ENCODE results near the gene FNDC5. TPM values are rescaled to one million over a fixed set of nuclear protein-coding genes. Genes with fewer than 3 reads are reported as not detected.

FNDC5 gene
- total and polyA plus RNA-seq, 10 of the 15 experiments (the other 5 are each of a cell fraction or from before 2014, with no cell fraction given), result 0.01 to 0.29 (median 0.19) TPM; not detected in 4

DNA sequence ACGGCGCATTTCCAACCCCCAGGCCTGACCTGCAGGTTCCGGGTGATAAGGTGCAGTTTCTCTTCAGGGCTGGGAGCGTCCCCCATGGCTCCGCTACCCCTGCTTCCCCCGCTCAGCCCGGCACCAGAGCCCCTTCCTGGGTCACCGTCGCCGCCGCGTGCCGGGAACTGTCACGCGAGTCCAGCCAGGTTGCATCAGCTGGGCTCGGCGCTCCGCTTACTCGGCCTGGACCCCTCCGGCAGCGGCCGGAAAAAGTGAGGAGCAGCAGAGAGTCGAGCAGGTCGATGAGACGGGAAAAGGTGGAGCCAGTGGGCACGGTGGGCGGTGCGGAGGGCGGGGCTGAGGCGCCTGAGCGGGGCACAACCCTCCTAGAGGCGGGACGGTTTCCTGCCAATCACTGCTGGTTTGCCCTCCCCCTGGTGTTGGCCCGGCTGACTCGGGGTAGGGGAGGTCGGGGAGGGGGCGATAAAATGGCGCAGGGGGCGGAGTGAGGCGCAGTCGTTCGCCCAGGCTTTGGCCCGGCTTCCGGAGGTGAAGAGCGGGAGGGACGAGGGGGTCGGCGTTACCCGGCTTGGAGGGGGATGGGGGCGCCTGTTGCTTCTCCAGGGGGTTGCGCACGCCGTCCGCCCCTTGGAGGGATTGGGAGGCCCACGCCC lies 53.4 kb downstream of the FNDC5 start, which contains the start of the genes S100PBP and YARS1 (continued):
- TF ChIP-seq CBX3 (IDR thresholded peaks at IDR 0.05; ENCODE audit: borderline replicate concordance, low read depth), result no peak
- peak; percentile 95 for TF ChIP-seq PML (IDR thresholded peaks at IDR 0.05; ENCODE audit: low read length)
- peak; percentile 67; the same call in 1 of the 2 replicates for TF ChIP-seq CBFB (IDR thresholded peaks at IDR 0.05; ENCODE audit: low read depth)
- no peak for TF ChIP-seq WRNIP1 (IDR thresholded peaks at IDR 0.05; ENCODE audit: borderline replicate concordance, low read depth, low read length)
- TF ChIP-seq, protein P1, sequence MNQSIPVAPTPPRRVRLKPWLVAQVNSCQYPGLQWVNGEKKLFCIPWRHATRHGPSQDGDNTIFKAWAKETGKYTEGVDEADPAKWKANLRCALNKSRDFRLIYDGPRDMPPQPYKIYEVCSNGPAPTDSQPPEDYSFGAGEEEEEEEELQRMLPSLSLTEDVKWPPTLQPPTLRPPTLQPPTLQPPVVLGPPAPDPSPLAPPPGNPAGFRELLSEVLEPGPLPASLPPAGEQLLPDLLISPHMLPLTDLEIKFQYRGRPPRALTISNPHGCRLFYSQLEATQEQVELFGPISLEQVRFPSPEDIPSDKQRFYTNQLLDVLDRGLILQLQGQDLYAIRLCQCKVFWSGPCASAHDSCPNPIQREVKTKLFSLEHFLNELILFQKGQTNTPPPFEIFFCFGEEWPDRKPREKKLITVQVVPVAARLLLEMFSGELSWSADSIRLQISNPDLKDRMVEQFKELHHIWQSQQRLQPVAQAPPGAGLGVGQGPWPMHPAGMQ (IDR thresholded peaks at IDR 0.05; ENCODE audit: borderline replicate concordance), result no peak
- TF ChIP-seq SMAD1 (IDR thresholded peaks at IDR 0.05; ENCODE audit: low read depth, partially characterized antibody), result no peak
- peak; percentile 86 for TF ChIP-seq CREB1 (IDR thresholded peaks at IDR 0.05; ENCODE audit: low read depth)
- TF ChIP-seq NFXL1 (IDR thresholded peaks at IDR 0.05; ENCODE audit: borderline replicate concordance), result no peak
- TF ChIP-seq, protein P2, sequence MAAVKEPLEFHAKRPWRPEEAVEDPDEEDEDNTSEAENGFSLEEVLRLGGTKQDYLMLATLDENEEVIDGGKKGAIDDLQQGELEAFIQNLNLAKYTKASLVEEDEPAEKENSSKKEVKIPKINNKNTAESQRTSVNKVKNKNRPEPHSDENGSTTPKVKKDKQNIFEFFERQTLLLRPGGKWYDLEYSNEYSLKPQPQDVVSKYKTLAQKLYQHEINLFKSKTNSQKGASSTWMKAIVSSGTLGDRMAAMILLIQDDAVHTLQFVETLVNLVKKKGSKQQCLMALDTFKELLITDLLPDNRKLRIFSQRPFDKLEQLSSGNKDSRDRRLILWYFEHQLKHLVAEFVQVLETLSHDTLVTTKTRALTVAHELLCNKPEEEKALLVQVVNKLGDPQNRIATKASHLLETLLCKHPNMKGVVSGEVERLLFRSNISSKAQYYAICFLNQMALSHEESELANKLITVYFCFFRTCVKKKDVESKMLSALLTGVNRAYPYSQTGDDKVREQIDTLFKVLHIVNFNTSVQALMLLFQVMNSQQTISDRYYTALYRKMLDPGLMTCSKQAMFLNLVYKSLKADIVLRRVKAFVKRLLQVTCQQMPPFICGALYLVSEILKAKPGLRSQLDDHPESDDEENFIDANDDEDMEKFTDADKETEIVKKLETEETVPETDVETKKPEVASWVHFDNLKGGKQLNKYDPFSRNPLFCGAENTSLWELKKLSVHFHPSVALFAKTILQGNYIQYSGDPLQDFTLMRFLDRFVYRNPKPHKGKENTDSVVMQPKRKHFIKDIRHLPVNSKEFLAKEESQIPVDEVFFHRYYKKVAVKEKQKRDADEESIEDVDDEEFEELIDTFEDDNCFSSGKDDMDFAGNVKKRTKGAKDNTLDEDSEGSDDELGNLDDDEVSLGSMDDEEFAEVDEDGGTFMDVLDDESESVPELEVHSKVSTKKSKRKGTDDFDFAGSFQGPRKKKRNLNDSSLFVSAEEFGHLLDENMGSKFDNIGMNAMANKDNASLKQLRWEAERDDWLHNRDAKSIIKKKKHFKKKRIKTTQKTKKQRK (IDR thresholded peaks at IDR 0.05; ENCODE audit: low read depth, low read length), result peak; percentile 69; the same call in 1 of the 2 replicates
- peak; percentile 56; the same call in 1 of the 2 replicates for TF ChIP-seq JUND (IDR thresholded peaks at IDR 0.05; ENCODE audit: low read depth, low read length)
- TF ChIP-seq NFIC (IDR thresholded peaks at IDR 0.05; ENCODE audit: low read depth, low read length), result no peak
- peak; percentile 68; the same call in 1 of the 2 replicates for TF ChIP-seq FOXM1 (IDR thresholded peaks at IDR 0.05; ENCODE audit: low read depth, low read length)
- peak; percentile 90 for TF ChIP-seq YY1 (IDR thresholded peaks at IDR 0.05; ENCODE audit: low read depth, low read length)
- TF ChIP-seq BACH1 (IDR thresholded peaks at IDR 0.05; ENCODE audit: borderline replicate concordance), result peak; percentile 80
- TF ChIP-seq, protein P3, sequence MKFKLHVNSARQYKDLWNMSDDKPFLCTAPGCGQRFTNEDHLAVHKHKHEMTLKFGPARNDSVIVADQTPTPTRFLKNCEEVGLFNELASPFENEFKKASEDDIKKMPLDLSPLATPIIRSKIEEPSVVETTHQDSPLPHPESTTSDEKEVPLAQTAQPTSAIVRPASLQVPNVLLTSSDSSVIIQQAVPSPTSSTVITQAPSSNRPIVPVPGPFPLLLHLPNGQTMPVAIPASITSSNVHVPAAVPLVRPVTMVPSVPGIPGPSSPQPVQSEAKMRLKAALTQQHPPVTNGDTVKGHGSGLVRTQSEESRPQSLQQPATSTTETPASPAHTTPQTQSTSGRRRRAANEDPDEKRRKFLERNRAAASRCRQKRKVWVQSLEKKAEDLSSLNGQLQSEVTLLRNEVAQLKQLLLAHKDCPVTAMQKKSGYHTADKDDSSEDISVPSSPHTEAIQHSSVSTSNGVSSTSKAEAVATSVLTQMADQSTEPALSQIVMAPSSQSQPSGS (IDR thresholded peaks at IDR 0.05; ENCODE audit: low read length), result no peak
- TF ChIP-seq YBX1 (IDR thresholded peaks at IDR 0.05), result no peak
- TF ChIP-seq PRDM15 (CRISPR knock-in tag; IDR thresholded peaks at IDR 0.05), result no peak
- TF ChIP-seq SIN3A (IDR thresholded peaks at IDR 0.05; ENCODE audit: low read depth, low read length), result peak; percentile 97
- TF ChIP-seq ESRRA (IDR thresholded peaks at IDR 0.05; ENCODE audit: low read length), result no peak
- TF ChIP-seq IKZF1 (conservative IDR thresholded peaks at IDR 0.05), result peak; percentile 86

All from GM12878 (cell line).